ENCODE results near the gene KLHL3.

The KLHL3 gene

DNA sequence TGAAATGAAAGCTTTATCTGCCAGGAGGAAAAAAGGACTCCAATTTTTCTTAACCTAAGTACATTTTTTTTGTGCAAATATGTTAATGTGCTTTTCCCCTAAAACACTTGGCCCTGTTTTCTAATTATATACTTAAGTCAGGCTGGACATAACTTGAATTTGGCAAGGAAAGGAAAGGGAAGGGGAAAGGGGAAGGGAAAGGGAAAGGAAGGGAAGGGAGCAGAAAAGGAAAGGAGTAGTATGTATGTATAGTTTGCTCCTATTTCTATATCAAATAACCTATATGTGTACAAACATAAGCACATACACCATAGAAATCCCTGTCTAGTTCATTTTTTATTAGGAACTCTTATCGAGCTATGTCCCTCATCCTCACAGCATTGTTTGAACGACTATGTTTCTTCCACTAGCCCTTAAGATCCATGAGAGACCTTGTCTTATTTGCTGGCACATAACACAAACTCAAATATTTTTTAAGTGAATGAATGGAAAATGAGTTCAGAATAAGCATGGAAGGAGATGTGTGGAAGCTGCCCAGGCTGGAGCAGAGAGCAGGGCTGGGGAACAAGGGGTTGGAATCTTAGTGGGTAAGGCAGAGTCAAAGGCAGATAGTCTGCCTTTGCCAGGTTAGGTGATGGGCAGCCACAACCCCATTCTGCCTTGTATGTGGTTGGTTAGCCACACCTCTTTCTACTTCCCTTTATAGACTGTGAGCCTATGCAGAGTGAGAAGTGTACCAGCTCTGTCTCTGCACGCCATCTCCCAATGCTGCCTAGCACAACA is 70.0 kb downstream of the KLHL3 start:
- ChIA-PET POLR2A (ENCODE audit: low non-redundant PET) (no interaction called here), CTCF (interaction anchor here (0.6 to 1.0 kb wide), 3 partner anchors 11 to 860 kb away, joined by 3 to 4 read pairs (median 3); no protein-coding TSS in a partner anchor)
- no peak for DNase-seq (ENCODE audit: low spot score)
- no peak for TF ChIP-seq CTCF (conservative IDR thresholded peaks at IDR 0.05; ENCODE audit: low read depth)
- no peak overlapping the region for H3K27ac ChIP-seq

GRCh38 chr5:137660349-137660817 is 75.5 kb downstream of the KLHL3 start:
- DNase-seq (ENCODE audit: low spot score) = peak; percentile 70
- ChIA-PET CTCF (interaction anchor here (0.5 to 2.7 kb wide), 34 partner anchors 9 to 1302 kb away, joined by 3 to 31 read pairs (median 4); partner anchors contain the start of gene WNT8A), POLR2A (ENCODE audit: low non-redundant PET) (no interaction called here)
- peak; percentile 82 for TF ChIP-seq CTCF (conservative IDR thresholded peaks at IDR 0.05; ENCODE audit: low read depth)
- H3K27ac ChIP-seq = no peak overlapping the region

- ChIA-PET POLR2A (ENCODE audit: low non-redundant PET) (no interaction called here), CTCF (interaction anchor here (0.6 to 1.2 kb wide), 8 partner anchors 10 to 1667 kb away, joined by 3 to 7 read pairs (median 3); no protein-coding TSS in a partner anchor)
Observed at GRCh38 chr5:137659209-137659608, 76.7 kb downstream of the KLHL3 start.

GRCh38 chr5:137658324-137658723 is 77.6 kb downstream of the KLHL3 start:
- DNase-seq (ENCODE audit: low spot score) = no peak
- no peak overlapping the region for H3K27ac ChIP-seq
- ChIA-PET CTCF (interaction anchor here (0.6 to 1.5 kb wide), 2 partner anchors 26 to 86 kb away, joined by 3 to 4 read pairs; no protein-coding TSS in a partner anchor), POLR2A (ENCODE audit: low non-redundant PET) (no interaction called here)
- no peak for TF ChIP-seq CTCF (conservative IDR thresholded peaks at IDR 0.05; ENCODE audit: low read depth)

More at GRCh38 chr5:137659209-137659608, 76.7 kb downstream of the KLHL3 start:
- TF ChIP-seq CTCF (conservative IDR thresholded peaks at IDR 0.05; ENCODE audit: low read depth) = no peak
- no peak overlapping the region for H3K27ac ChIP-seq
- no peak for DNase-seq (ENCODE audit: low spot score)

DNA sequence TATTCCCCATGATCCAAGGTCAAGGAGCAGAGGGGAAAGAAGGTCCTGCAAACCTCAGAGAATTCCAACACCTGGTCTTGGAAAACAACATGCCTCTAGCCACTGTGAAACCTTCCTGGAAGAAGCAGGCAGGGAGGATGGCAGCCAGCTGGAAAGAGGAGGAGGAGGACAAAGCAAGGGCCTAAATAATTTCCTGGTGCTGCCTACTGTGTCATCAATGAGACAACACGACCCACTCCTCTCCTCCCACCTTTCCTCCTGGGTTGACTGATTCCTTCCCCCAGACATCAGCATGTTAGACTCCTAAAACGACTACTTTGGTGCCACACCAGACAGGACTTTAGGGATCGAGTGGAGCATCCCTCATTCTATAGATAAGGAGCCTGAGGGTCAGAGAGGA is 78.8 kb downstream of the KLHL3 start:
- POLR2A ChIA-PET (ENCODE audit: low non-redundant PET) = no interaction called here
- H3K27ac ChIP-seq = no peak overlapping the region
- no peak for DNase-seq (ENCODE audit: low spot score)
- CTCF ChIA-PET = interaction anchor here (1.5 kb wide), 1 partner anchor 87 kb away, joined by 4 read pairs; no protein-coding TSS in a partner anchor
- no peak for TF ChIP-seq CTCF (conservative IDR thresholded peaks at IDR 0.05; ENCODE audit: low read depth)

DNA sequence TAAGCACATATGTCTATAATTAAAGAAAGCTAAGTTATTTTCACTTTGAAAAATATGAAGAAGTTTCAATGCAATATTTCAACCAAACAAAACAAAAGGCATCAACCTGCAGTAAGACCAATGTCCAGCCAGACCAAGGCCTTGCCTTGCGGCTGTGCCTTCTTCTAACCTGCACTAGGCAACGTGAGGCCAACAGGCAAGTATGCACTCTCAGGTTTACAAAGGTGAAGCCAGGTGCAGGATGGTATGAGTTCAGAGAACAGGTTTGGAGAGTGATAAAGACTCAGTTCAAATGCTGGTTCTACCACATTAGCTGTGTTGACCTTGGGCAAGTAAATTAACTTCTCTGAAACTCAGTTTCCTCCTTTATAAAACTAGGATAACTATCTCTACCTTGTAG is 79.3 kb downstream of the KLHL3 start:
- CTCF ChIA-PET = no interaction called here
- POLR2A ChIA-PET (ENCODE audit: low non-redundant PET) = no interaction called here
- no peak overlapping the region for H3K27ac ChIP-seq
- DNase-seq (ENCODE audit: low spot score) = no peak
- no peak for TF ChIP-seq CTCF (conservative IDR thresholded peaks at IDR 0.05; ENCODE audit: low read depth)
